HG02943 (cell line): ENCODE results near the gene GNAI3.

Source experiments
- ATAC-seq: cut with Tn5 transposase; IDR thresholded peaks from one replicate; pipeline ENCODE4 v1.9.1; 2021; ENCODE audit warnings: mild to moderate bottlenecking, low read depth, moderate library complexity; ENCODE audit not compliant: unreplicated experiment

The GNAI3 gene

DNA sequence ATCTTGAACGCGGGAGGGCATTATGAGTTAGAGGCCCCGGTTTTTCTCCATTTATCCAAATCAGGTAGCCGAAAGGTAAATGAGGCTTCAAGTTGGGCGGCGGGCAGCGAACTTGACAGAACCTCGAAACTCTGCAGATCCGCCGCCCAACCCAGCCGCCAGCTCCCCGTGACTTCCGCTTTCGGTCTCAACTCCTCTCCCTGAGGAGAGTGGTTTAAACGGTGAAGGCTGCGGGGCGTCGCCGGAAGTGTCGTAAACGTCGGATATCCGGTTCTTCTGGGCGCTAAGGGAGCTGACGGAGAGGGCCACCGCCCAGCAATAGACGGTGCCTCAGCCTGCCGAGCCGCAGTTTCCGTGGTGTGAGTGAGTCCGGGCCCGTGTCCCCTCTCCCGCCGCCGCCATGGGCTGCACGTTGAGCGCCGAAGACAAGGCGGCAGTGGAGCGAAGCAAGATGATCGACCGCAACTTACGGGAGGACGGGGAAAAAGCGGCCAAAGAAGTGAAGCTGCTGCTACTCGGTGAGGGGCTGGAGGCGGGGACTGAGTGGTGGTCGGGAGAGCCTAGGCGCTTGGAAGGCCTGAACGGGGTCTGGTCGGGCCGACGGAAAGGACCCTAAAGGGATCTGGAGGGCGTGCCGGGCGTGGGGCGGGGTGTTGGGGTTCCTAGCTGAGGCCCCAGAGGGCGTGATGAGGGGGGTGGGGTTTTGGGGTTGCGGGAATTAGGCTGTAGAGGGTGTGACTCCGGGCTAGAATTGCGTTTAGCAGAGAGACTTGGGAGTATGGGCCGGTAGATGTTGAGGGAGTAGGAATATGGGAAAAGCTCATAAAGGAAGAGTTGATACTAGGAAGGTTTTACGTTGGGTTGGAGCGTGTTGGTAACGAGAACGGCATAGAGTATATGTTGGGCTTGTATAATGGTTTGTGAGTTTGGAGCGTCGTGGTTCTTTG lies at the start of gene GNAI3:
TSS of gene GNAI3 (plus strand) at position 295 of the 947 bp plus-strand sequence. CDS start at position 401, 106 bp downstream.
- ATAC-seq: peak; percentile 86

DNA sequence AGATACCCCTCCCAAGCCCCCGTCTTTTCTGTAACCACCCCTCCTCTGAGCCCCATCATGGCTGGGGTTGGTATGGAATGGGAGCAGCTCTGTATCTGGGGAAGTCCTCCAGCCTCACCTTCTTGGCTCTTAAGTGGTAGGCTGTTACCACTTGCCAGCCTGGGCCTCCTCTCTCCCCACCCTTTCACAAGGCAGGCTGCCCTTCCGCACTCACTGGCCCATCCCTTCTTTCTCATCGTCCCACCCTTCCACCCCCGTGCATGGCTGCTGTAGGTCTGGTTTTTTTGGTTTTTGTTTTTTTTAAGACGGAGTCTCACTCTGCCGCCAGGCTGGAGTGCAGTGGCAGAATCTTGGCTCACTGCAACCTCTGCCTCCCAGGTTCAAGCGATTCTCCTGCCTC lies 49.3 kb upstream of the GNAI3 start:
- no peak for ATAC-seq

GRCh38 chr1:109499661-109500536 lies 48.5 kb upstream of the GNAI3 start:
- no peak for ATAC-seq

- ATAC-seq: no peak
Measured at GRCh38 chr1:109500941-109501381, 47.5 kb upstream of the GNAI3 start.

- no peak for ATAC-seq
Measured at GRCh38 chr1:109501644-109502363, 46.6 kb upstream of the GNAI3 start.

DNA sequence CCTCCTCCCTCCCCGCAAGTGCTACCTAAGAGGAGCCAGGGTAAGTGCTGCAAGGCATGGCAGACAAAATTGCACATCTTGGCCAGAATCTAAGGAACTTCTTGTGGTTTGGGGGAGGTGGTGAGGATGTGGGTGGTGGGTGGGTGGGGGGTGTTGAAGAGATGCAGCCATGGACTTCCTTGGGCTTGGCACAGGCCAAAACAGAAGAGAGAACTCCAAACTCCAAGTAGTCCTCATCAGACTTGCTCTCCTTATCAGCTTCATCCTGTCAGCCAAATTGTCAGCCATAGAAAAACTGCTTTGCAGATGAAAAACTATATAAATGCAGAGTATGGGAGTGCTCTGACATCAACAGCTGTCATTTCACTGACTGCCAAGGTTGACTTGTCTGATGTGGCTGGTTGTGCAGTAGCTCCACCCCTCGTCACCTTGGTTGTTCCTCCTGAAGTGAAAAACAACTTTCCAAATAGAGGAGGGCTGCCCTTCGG lies 46.0 kb upstream of the GNAI3 start:
- ATAC-seq: no peak

- no peak for ATAC-seq
Measured at GRCh38 chr1:109503935-109504334, 44.5 kb upstream of the GNAI3 start.

DNA sequence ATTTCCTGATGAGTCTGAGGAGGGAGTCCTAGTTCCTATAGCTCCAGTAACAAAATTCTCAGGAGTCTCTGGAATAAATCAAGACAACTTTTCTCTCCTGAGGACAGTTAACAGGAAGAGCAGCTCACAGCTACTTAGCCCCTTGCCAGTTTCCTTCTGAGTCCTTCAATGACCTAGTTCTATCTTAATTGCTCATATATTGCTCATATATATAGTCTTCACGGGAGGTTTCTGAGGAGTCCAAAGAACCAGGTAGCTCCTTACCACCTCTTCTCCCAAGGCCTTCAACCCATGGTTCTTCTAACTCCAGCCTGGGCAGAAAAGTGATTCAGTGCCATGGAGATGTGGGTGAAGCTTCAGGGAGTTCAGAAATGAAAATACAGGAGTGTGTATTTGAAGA lies 43.4 kb upstream of the GNAI3 start:
- no peak for ATAC-seq

DNA sequence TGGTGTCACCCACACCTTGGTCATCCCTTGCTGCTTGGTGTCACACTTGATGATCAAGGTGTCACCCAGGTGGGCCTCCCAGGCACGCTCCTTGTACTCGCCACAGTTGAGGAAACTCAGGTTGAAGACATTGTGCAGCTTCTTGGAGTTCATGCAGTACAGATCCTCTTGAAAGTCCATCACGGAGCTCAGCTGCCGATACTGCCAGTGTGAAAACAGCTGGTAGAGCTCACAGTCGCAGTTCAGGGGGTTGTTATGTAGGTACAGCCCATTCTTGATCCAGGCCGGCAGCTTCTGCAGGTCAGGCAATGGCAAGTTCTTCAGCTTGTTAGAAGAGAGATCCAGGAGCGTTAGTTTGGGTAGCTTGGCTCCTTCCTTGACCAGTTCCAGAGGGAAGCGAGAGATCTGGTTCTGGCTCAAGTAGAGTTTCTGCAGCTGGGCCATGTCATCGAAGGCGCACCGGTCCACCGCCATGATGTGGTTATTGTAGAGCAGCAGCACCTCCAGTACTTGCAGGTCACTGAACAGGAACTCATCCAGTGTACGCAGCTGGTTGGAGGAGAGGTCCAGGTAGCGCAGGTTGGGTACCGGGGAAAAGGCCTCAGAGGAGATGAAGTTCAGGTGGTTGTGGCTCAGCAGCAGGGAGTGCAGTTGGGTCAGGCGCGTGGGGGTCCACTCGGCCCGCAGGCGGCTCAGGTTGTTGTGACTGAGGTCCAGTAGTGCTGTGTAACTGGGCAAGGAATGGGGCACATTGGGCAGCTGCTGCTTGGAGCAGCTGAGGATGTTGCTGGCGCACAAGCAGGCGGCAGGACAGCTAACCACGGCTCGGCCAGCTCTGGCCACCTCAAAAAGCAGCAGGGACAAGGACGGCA lies 40.2 kb upstream of the GNAI3 start:
- ATAC-seq: no peak

GRCh38 chr1:109508873-109509175 lies 39.6 kb upstream of the GNAI3 start:
- ATAC-seq: no peak

DNA sequence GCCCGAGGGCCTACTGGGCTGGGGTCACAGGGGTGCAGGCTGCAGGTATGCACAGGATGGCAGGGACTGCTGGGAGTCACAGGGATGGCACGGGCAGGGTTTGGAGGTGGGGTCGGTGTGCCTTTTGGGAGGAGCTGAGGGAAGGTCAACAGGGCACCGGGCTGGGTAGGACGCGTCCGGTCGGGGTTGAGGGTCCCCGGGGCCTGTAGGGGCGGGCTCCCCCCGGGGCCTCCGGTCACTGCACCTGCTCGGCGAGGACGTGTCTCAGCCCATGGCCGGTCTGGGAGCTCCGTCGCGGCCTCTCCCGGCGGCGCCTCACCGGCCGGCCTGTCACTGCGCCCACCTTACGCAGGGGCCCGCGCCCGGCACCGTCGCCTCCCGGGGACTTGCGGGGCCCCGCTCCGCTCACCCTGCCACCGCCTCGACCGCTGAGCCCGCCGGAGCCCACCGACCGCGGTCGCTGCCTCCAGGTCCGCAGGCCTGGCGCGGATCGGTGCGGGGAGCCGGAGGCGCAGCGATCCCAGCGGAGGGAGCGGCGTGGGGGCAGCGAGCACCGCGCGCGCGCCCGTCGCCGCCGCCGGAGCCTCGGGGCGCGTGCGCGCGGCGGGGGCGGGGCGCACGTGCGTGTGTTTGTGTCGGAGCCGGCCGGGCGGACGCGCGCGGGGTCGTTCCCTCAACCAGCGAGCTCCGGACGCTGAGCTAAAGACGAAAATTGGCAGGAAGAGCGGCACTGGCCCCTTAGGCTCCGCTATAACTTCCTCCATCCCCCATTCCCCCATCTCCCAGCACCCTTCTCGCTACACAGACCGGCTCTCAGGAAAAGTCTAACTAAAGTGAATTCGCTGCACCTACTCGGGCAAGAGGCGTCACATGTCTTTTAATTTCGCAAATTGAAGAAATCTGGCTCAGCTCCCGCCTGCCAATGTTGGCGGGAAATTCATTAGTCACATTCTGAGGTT lies 39.0 kb upstream of the GNAI3 start, which contains the start of gene AMIGO1:
TSS of gene AMIGO1 (minus strand) at position 552 of the 959 bp plus-strand sequence. CDS start 815 bp downstream, outside the sequence.
- no peak for ATAC-seq

- no peak for ATAC-seq
Measured at GRCh38 chr1:109513110-109513710, 35.2 kb upstream of the GNAI3 start.

DNA sequence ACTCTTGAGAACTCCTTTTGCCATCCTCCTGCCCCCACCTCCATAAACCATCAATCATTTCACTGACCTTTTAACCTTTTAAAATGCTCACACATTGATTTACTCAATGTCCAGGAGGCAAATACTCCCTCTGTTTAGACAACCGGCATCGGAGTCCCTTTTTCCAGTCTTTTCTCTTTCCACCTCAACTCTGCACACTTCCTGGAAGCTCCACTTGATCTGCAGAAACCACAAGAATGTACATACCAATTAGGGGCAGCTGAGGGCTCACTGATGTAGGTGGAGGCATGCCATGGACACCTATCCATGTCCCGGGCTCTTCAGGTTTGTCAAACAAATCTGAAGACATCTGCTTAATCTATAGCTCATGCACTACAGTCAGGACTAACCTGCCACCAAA lies 33.6 kb upstream of the GNAI3 start:
- ATAC-seq: no peak

- ATAC-seq: no peak
Measured at GRCh38 chr1:109516872-109517271, 31.5 kb upstream of the GNAI3 start.

DNA sequence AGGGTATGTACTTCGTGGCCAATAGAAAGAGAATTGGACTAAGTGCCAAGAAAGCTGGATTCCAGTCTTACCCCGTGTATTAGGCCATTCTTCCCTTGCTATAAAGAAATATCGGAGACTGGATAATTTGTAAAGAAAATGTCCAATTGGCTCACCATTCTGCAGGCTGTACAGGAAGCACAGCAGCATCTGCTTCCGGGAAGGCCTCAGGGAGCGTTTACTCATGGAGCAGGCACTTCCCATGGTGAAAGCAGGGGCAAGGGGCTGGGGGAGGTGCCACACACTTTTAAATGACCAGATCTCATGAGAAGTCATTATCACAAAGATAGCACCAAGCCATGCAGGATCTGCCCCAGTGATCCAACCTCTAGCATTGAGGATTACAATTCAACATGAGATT lies 31.1 kb upstream of the GNAI3 start:
- no peak for ATAC-seq

- ATAC-seq: no peak
Measured at GRCh38 chr1:109521002-109521951, 27.1 kb upstream of the GNAI3 start.

DNA sequence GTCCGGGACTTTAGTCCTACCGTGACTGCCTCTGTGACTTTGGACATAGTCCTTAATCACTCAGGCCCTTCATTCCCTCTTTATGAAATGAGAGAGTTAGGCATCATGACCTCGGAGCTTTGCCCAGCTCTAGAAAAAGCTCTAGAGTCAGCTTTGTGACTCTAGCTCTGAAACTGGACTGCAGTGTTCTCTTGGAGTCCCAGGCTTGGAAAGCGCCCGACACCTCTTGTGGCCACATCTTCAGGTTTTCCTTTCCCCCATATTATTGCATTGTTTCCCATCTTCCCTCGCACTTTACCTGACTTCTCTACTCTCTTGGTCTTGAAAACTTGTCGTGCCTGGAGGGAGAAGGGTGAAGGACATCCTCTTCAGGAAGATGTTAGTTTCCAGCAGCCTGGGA lies 26.4 kb upstream of the GNAI3 start:
- ATAC-seq: no peak
